ENCODE results near the gene SMIM7. TPM values are rescaled to one million over a fixed set of nuclear protein-coding genes. Genes with fewer than 3 reads are reported as not detected.

Gene SMIM7
- total RNA-seq, 4 donors from 2014 or later = 72.6 to 135 (median 95.9) TPM

- H3K36me3 ChIP-seq = peaks cover 0 to 19% (median 0%) of the 10 kb centered on the region in 3 donors
- no peak overlapping the region for H3K4me3 ChIP-seq
- DNase-seq = no peak
- no peak for TF ChIP-seq POLR2A (IDR thresholded peaks at IDR 0.05)
- TF ChIP-seq, protein P1, sequence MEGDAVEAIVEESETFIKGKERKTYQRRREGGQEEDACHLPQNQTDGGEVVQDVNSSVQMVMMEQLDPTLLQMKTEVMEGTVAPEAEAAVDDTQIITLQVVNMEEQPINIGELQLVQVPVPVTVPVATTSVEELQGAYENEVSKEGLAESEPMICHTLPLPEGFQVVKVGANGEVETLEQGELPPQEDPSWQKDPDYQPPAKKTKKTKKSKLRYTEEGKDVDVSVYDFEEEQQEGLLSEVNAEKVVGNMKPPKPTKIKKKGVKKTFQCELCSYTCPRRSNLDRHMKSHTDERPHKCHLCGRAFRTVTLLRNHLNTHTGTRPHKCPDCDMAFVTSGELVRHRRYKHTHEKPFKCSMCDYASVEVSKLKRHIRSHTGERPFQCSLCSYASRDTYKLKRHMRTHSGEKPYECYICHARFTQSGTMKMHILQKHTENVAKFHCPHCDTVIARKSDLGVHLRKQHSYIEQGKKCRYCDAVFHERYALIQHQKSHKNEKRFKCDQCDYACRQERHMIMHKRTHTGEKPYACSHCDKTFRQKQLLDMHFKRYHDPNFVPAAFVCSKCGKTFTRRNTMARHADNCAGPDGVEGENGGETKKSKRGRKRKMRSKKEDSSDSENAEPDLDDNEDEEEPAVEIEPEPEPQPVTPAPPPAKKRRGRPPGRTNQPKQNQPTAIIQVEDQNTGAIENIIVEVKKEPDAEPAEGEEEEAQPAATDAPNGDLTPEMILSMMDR (IDR thresholded peaks at IDR 0.05) = no peak
- no peaks in the 10 kb centered on the region for H3K9me3 ChIP-seq
- peaks cover 0 to 42% (median 11%) of the 10 kb centered on the region in 4 donors for H3K4me1 ChIP-seq
- no peaks in the 10 kb centered on the region for H3K27me3 ChIP-seq
- no peak overlapping the region for H3K27ac ChIP-seq
Observed at GRCh38 chr19:16625163-16625958, 34.6 kb downstream of the SMIM7 start.

DNA sequence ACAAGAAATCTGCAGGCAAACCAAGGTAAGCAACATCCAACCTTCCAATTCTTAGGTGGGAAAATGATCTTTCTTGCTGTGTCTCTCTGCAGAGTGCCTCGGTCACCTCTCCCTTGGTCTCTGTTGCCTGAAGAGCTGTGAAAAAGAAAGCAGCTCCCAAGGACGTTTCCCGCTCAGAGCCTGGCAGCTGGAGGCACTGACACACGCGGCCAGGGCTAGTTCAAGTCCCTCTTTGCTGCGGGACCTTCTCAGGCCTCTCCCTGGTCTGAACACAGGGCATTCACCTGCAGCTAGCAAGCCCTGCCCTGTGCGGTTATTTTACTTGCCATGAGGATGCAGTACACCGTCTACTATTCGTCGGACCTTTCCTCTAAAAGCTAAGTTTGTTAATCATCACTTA lies 35.7 kb downstream of the SMIM7 start:
- TF ChIP-seq, protein P1 (IDR thresholded peaks at IDR 0.05) = no peak
- no peak for TF ChIP-seq POLR2A (IDR thresholded peaks at IDR 0.05)
- Histone ChIP-seq H3K27ac (no peak overlapping the region), H3K4me3 (no peak overlapping the region), H3K9me3 (no peaks in the 10 kb centered on the region), H3K27me3 (no peaks in the 10 kb centered on the region), H3K36me3 (peaks cover 0 to 15% (median 0%) of the 10 kb centered on the region in 3 donors), H3K4me1 (peaks cover 0 to 39% (median 10%) of the 10 kb centered on the region in 4 donors)
- no peak for DNase-seq

- Histone ChIP-seq H3K9me3 (no peaks in the 10 kb centered on the region), H3K4me3 (no peak overlapping the region), H3K27me3 (no peaks in the 10 kb centered on the region), H3K4me1 (peaks cover 0 to 37% (median 7%) of the 10 kb centered on the region in 4 donors), H3K36me3 (peaks cover 0 to 15% (median 0%) of the 10 kb centered on the region in 3 donors), H3K27ac (no peak overlapping the region)
- DNase-seq = no peak
- TF ChIP-seq, protein P1 (IDR thresholded peaks at IDR 0.05) = no peak
- no peak for TF ChIP-seq POLR2A (IDR thresholded peaks at IDR 0.05)
Observed at GRCh38 chr19:16623576-16623975, 36.4 kb downstream of the SMIM7 start.

GRCh38 chr19:16623066-16623465 lies 36.9 kb downstream of the SMIM7 start:
- H3K4me1 ChIP-seq = peaks cover 0 to 37% (median 7%) of the 10 kb centered on the region in 4 donors
- H3K27me3 ChIP-seq = no peaks in the 10 kb centered on the region
- TF ChIP-seq POLR2A (IDR thresholded peaks at IDR 0.05) = no peak
- TF ChIP-seq, protein P1 (IDR thresholded peaks at IDR 0.05) = no peak

GRCh38 chr19:16621165-16621800 lies 38.7 kb downstream of the SMIM7 start:
- Histone ChIP-seq H3K27ac (no peak overlapping the region), H3K4me3 (no peak overlapping the region), H3K36me3 (peaks cover 0 to 15% (median 0%) of the 10 kb centered on the region in 3 donors), H3K27me3 (no peaks in the 10 kb centered on the region), H3K9me3 (no peaks in the 10 kb centered on the region), H3K4me1 (peaks cover 0 to 29% (median 5%) of the 10 kb centered on the region in 4 donors)
- DNase-seq = no peak
- no peak for TF ChIP-seq POLR2A (IDR thresholded peaks at IDR 0.05)
- TF ChIP-seq, protein P1 (IDR thresholded peaks at IDR 0.05) = no peak

More at GRCh38 chr19:16623066-16623465, 36.9 kb downstream of the SMIM7 start:
- no peak overlapping the region for H3K4me3 ChIP-seq
- no peak for DNase-seq
- no peak overlapping the region for H3K27ac ChIP-seq
- no peaks in the 10 kb centered on the region for H3K9me3 ChIP-seq
- H3K36me3 ChIP-seq = peaks cover 0 to 15% (median 0%) of the 10 kb centered on the region in 3 donors
